IPS-18c (cell line): ENCODE data around the gene ATP11A.

ENCODE experiments used
- H3K4me3 ChIP-seq: 2 replicates; pipeline ENCODE4 v1.7.0; 2013; ENCODE audit warnings: low read depth, mild to moderate bottlenecking, low read length, moderate library complexity; ENCODE audit not compliant: insufficient read depth
- H3K9me3 ChIP-seq: one replicate; pipeline ENCODE4 v1.6.1; 2013; ENCODE audit warnings: mild to moderate bottlenecking, low read length, moderate library complexity; ENCODE audit not compliant: control insufficient read depth, insufficient read depth

ATP11A gene

GRCh38 chr13:112896736-112897602, 207.1 kb downstream of the ATP11A start:
- Histone ChIP-seq H3K9me3 (no peaks in the 10 kb centered on the region), H3K4me3 (no peak overlapping the region)

GRCh38 chr13:112897603-112897955, 207.7 kb downstream of the ATP11A start:
- Histone ChIP-seq H3K4me3 (no peak overlapping the region), H3K9me3 (no peaks in the 10 kb centered on the region)

GRCh38 chr13:112897956-112898620, 208.2 kb downstream of the ATP11A start:
- H3K4me3 ChIP-seq = no peak overlapping the region
- no peaks in the 10 kb centered on the region for H3K9me3 ChIP-seq

GRCh38 chr13:112898621-112899280, 208.9 kb downstream of the ATP11A start:
- Histone ChIP-seq H3K4me3 (no peak overlapping the region), H3K9me3 (no peaks in the 10 kb centered on the region)

GRCh38 chr13:112899281-112900225, 209.7 kb downstream of the ATP11A start:
- H3K9me3 ChIP-seq = no peaks in the 10 kb centered on the region
- no peak overlapping the region; the same call in 1 of the 2 replicates for H3K4me3 ChIP-seq

- Histone ChIP-seq H3K9me3 (no peaks in the 10 kb centered on the region), H3K4me3 (no peak overlapping the region)
These were observed 210.4 kb downstream of the ATP11A start for GRCh38 chr13:112900226-112900600.

- Histone ChIP-seq H3K9me3 (no peaks in the 10 kb centered on the region), H3K4me3 (no peak overlapping the region)
These were observed 210.9 kb downstream of the ATP11A start for GRCh38 chr13:112900691-112901091.

GRCh38 chr13:112902101-112902651, 212.3 kb downstream of the ATP11A start:
- Histone ChIP-seq H3K4me3 (no peak overlapping the region), H3K9me3 (no peaks in the 10 kb centered on the region)

- H3K4me3 ChIP-seq = no peak overlapping the region
- no peaks in the 10 kb centered on the region for H3K9me3 ChIP-seq
These were observed 212.8 kb downstream of the ATP11A start for GRCh38 chr13:112902669-112903068.

- no peak overlapping the region for H3K4me3 ChIP-seq
- H3K9me3 ChIP-seq = no peaks in the 10 kb centered on the region
These were observed 213.3 kb downstream of the ATP11A start for GRCh38 chr13:112903071-112903577.

- no peak overlapping the region for H3K4me3 ChIP-seq
These were observed 213.9 kb downstream of the ATP11A start for GRCh38 chr13:112903606-112904195.

GRCh38 chr13:112904436-112904960, 214.7 kb downstream of the ATP11A start:
- Histone ChIP-seq H3K9me3 (no peaks in the 10 kb centered on the region), H3K4me3 (no peak overlapping the region)

More at GRCh38 chr13:112903606-112904195, 213.9 kb downstream of the ATP11A start:
- H3K9me3 ChIP-seq = no peaks in the 10 kb centered on the region

GRCh38 chr13:112905086-112905485, 215.2 kb downstream of the ATP11A start:
- Histone ChIP-seq H3K4me3 (no peak overlapping the region), H3K9me3 (no peaks in the 10 kb centered on the region)

- Histone ChIP-seq H3K9me3 (no peaks in the 10 kb centered on the region), H3K4me3 (no peak overlapping the region)
These were observed 215.8 kb downstream of the ATP11A start for GRCh38 chr13:112905619-112905989.

- Histone ChIP-seq H3K9me3 (no peaks in the 10 kb centered on the region), H3K4me3 (no peak overlapping the region)
These were observed 216.3 kb downstream of the ATP11A start for GRCh38 chr13:112905990-112906641.

GRCh38 chr13:112907286-112907685, 217.4 kb downstream of the ATP11A start:
- Histone ChIP-seq H3K9me3 (peaks cover 2% of the 10 kb centered on the region), H3K4me3 (no peak overlapping the region)
